ENCODE results near the gene MRPL50. TPM values are rescaled to one million over a fixed set of nuclear protein-coding genes. Genes with fewer than 3 reads are reported as not detected.

The MRPL50 gene
- total RNA-seq, 1 experiment from 2014 or later: 19.6 TPM

DNA sequence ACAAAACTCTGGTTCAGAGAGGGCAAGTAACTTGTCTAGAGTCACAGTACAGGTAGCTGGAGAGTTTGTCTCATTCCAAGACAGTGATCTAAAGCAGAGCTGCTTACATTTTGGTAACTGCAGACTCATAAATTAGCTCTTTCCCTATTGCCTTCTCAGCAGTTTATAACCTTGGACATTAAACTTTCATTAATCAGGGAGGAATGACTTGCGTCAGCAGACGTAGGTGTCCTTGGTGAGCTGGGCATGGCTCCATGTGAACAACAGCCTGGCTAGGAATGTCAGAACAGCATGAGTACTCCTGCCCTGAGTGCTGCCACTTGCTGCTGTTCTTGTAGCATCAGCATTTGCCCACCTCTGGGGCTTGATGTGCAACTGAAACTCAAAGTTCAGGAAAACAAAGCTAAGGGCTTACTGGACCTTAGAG, 39.4 kb upstream of the MRPL50 start:
- no peaks in the 10 kb centered on the region for H3K4me1 Mint-ChIP-seq
- ATAC-seq: no peak
- TF ChIP-seq USF1 (CRISPR knock-in tag; IDR thresholded peaks at IDR 0.05) (no peak), GABPB1 (CRISPR knock-in tag; IDR thresholded peaks at IDR 0.05) (0 out of 2 replicates have a peak, but pooled peaks have one; percentile 30)
- POLR2A ChIA-PET: no interaction called here
- no peak overlapping the region for H3K4me3 Mint-ChIP-seq
- H3K27me3 Mint-ChIP-seq (ENCODE audit: low read depth): no peaks in the 10 kb centered on the region
- no peaks in the 10 kb centered on the region for H3K9me3 Mint-ChIP-seq
- H3K36me3 Mint-ChIP-seq: no peaks in the 10 kb centered on the region
- no peak overlapping the region for H3K27ac Mint-ChIP-seq
- DNase-seq (ENCODE audit: low spot score): no peak
- CTCF ChIA-PET: interaction anchor here (0.8 to 2.5 kb wide), 2 partner anchors 11 to 130 kb away, joined by 3 to 11 read pairs; no protein-coding TSS in a partner anchor

GRCh38 chr9:101435601-101436079, 37.2 kb upstream of the MRPL50 start, which contains the start of gene ALDOB:
Gene ALDOB (minus strand): TSS chr9:101435774. CDS start chr9:101430887, 4,887 bp downstream.
- no peak within 1 kb of the TSS for H3K27ac Mint-ChIP-seq
- no peaks in the 10 kb centered on the region for H3K4me1 Mint-ChIP-seq
- TF ChIP-seq PRDM15 (CRISPR knock-in tag; IDR thresholded peaks at IDR 0.05) (no peak), CREM (CRISPR knock-in tag; IDR thresholded peaks at IDR 0.05) (no peak), ATF2 (CRISPR knock-in tag; IDR thresholded peaks at IDR 0.05; ENCODE audit: borderline replicate concordance, low read depth) (no peak), ZNF138 (CRISPR knock-in tag; conservative IDR thresholded peaks at IDR 0.05) (no peak), USF1 (CRISPR knock-in tag; IDR thresholded peaks at IDR 0.05) (no peak), FOXP1 (CRISPR knock-in tag; IDR thresholded peaks at IDR 0.05; ENCODE audit: borderline replicate concordance) (no peak), SP1 (CRISPR knock-in tag; conservative IDR thresholded peaks at IDR 0.05) (no peak), MXD4 (CRISPR knock-in tag; IDR thresholded peaks at IDR 0.05; ENCODE audit: borderline replicate concordance) (no peak), SMAD4 (CRISPR knock-in tag; IDR thresholded peaks at IDR 0.05) (no peak), ETV6 (CRISPR knock-in tag; IDR thresholded peaks at IDR 0.05) (no peak), PRRX2 (CRISPR knock-in tag; IDR thresholded peaks at IDR 0.05) (no peak), TEAD4 (CRISPR knock-in tag; IDR thresholded peaks at IDR 0.05) (no peak), ATF1 (CRISPR knock-in tag; IDR thresholded peaks at IDR 0.05) (no peak), KAT7 (CRISPR knock-in tag; IDR thresholded peaks at IDR 0.05; ENCODE audit: borderline replicate concordance) (no peak), E2F1 (CRISPR knock-in tag; IDR thresholded peaks at IDR 0.05) (no peak)
- TF ChIP-seq, protein P1, sequence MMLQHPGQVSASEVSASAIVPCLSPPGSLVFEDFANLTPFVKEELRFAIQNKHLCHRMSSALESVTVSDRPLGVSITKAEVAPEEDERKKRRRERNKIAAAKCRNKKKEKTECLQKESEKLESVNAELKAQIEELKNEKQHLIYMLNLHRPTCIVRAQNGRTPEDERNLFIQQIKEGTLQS (CRISPR knock-in tag; conservative IDR thresholded peaks at IDR 0.05): no peak
- H3K27me3 Mint-ChIP-seq (ENCODE audit: low read depth): no peaks in the 10 kb centered on the region; the same call in 1 of the 2 replicates
- no peak for ATAC-seq
- POLR2A ChIA-PET: no interaction called here
- H3K9me3 Mint-ChIP-seq: no peaks in the 10 kb centered on the region
- H3K36me3 Mint-ChIP-seq: no peaks in the 10 kb centered on the region
- CTCF ChIA-PET: interaction anchor here (1.5 kb wide), 1 partner anchor 13 kb away, joined by 6 read pairs; no protein-coding TSS in a partner anchor
- no peak for DNase-seq (ENCODE audit: low spot score)
- H3K4me3 Mint-ChIP-seq: no peak within 1 kb of the TSS
